Sigmoid colon (tissue), 7 donors: ENCODE data around the gene FAM200B. TPM values are rescaled to one million over a fixed set of nuclear protein-coding genes. Genes with fewer than 3 reads are reported as not detected.

Experiments
- DNase-seq: peaks from one replicate; pipeline ENCODE4 v3.0.0-alpha.2; 2019
- H3K27ac ChIP-seq, 4 donors: fragments of 200-600 bp; sonication (generic); one replicate each; pipeline ENCODE4 v1.5.1; 2016 to 2019; ENCODE audit warnings: mild to moderate bottlenecking in 1 of 4
- H3K27me3 ChIP-seq, 3 donors: fragments of 200-600 bp; sonication (generic); one replicate each; pipeline ENCODE4 v1.5.1; 2019; ENCODE audit warnings: mild to moderate bottlenecking in 1 of 3
- H3K36me3 ChIP-seq, 4 donors: fragments of 200-600 bp; sonication (generic); one replicate each; pipeline ENCODE4 v1.5.1; 2016 to 2019
- H3K4me1 ChIP-seq, 4 donors: fragments of 200-600 bp; sonication (generic); one replicate each; pipeline ENCODE4 v1.5.1; 2017 to 2019
- H3K4me3 ChIP-seq, 4 donors: fragments of 200-600 bp; sonication (generic); one replicate each; pipeline ENCODE4 v1.5.1; 2017 to 2019; ENCODE audit warnings: mild to moderate bottlenecking in 2 of 4, moderate library complexity in 1 of 4
- H3K9me3 ChIP-seq, 4 donors: fragments of 200-600 bp in 3 of 4; sonication (generic) in 3 of 4; one replicate each; pipeline versions ENCODE4 v1.5.1 to v1.6.1; 2013 to 2019
- EP300 ChIP-seq, 4 donors: sonication (generic); formaldehyde crosslinking; IDR thresholded peaks; one replicate each; pipeline ENCODE4 v1.6.1; 2017; ENCODE audit warnings: antibody characterized with exemption in 4 of 4
- POLR2A ChIP-seq, 2 donors: fragments of 450-650 bp; IDR thresholded peaks; one replicate each; pipeline ENCODE4 v1.6.1; 2016; ENCODE audit warnings: antibody characterized with exemption in 2 of 2, mild to moderate bottlenecking in 2 of 2, moderate library complexity in 2 of 2
- POLR2AphosphoS5 ChIP-seq, 4 donors: sonication (generic); formaldehyde crosslinking; IDR thresholded peaks; one replicate each; pipeline ENCODE4 v1.6.1; 2017; ENCODE audit warnings: antibody characterized with exemption in 4 of 4
- WGBS, 2 donors: extraction: QIAGEN DNeasy Blood & Tissue Kit; methylation state at CpG; one replicate each; pipeline ENCODE4 v1.1.7; 2013; 5-methylcytosine and 5-hydroxymethylcytosine counted together
- intact Hi-C: fragments of 100-400 bp; cut with DNase I; formaldehyde crosslinking; loops from one replicate; pipeline ENCODE4 v1.15.1; 2023
- polyA plus RNA-seq, 3 donors: library from polyadenylated mRNA; stranded (reverse); fragments of 200-250 nt; gene quantifications; one replicate each; pipeline ENCODE4 v1.2.3, GENCODE V29; 2013
- total RNA-seq, 4 donors: library from RNA; depleted of rRNA; stranded (reverse); fragments of >200 nt; gene quantifications; one replicate each; pipeline ENCODE4 v1.1.0, GENCODE V29; 2016
- TF ChIP-seq, protein P1 (sequence below), 4 experiments: fragments of 450-650 bp in 3 of 4; fragments of 200-600 bp in 1 of 4; IDR thresholded peaks; one replicate each; pipeline ENCODE4 v1.5.1; 2016 to 2019; ENCODE audit warnings: antibody characterized with exemption in 4 of 4, mild to moderate bottlenecking in 3 of 4, moderate library complexity in 2 of 4
- donor health status: healthy with polysubstance abuse.
- donor health status: Bipolar disorder and iron deficiency.
- donor health status: healthy.

Gene FAM200B
- total and polyA plus RNA-seq, 7 donors: 36.4 to 105 (median 87.9) TPM

- 64 to 77% methylated on average over 2 of the region's 2 CpGs for WGBS, 2 donors
- Histone ChIP-seq H3K4me1 (peaks cover 0 to 28% (median 19%) of the 10 kb centered on the region in 4 donors), H3K9me3 (no peaks in the 10 kb centered on the region), H3K36me3 (peaks cover 0 to 32% (median 3%) of the 10 kb centered on the region in 4 donors), H3K4me3 (peak overlapping the region in 1 of 4 donors; percentile 81), H3K27ac (peak overlapping the region in 1 of 4 donors; percentile 89), H3K27me3 (no peaks in the 10 kb centered on the region)
- intact Hi-C loops: loop anchor here (2.0 kb wide), 1 partner anchor 28 kb away; the partner anchor contains the start of gene FBXL5
- TF ChIP-seq POLR2A (IDR thresholded peaks at IDR 0.05): no peak
- TF ChIP-seq, protein P1, sequence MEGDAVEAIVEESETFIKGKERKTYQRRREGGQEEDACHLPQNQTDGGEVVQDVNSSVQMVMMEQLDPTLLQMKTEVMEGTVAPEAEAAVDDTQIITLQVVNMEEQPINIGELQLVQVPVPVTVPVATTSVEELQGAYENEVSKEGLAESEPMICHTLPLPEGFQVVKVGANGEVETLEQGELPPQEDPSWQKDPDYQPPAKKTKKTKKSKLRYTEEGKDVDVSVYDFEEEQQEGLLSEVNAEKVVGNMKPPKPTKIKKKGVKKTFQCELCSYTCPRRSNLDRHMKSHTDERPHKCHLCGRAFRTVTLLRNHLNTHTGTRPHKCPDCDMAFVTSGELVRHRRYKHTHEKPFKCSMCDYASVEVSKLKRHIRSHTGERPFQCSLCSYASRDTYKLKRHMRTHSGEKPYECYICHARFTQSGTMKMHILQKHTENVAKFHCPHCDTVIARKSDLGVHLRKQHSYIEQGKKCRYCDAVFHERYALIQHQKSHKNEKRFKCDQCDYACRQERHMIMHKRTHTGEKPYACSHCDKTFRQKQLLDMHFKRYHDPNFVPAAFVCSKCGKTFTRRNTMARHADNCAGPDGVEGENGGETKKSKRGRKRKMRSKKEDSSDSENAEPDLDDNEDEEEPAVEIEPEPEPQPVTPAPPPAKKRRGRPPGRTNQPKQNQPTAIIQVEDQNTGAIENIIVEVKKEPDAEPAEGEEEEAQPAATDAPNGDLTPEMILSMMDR (IDR thresholded peaks at IDR 0.05): no peak
- no peak for TF ChIP-seq POLR2AphosphoS5 (IDR thresholded peaks at IDR 0.05)
- TF ChIP-seq EP300 (IDR thresholded peaks at IDR 0.05): no peak
- DNase-seq: no peak
Observed at GRCh38 chr4:15683143-15683495, 1.5 kb downstream of the FAM200B start.

DNA sequence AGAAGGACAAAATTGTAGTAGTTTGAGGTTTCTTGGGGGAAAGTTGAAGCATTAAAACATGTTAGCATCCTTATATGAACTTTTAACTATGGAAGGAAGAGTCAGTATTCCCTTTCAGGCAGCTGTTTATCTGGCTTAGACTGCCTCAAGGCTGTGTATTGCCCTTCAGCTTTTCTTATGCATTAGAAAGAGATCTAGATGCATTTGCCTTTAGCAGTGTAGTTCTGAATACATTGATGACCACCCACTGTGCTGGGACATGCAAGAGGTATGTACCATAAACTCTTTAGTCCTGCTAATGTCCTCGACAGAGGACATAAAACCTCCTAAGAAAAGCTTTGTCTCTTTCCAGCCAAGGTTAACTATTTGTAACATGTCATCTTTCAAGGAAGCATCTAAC lies 2.9 kb downstream of the FAM200B start:
- Histone ChIP-seq H3K27ac (no peak overlapping the region), H3K27me3 (no peaks in the 10 kb centered on the region), H3K36me3 (peaks cover 0 to 39% (median 3%) of the 10 kb centered on the region in 4 donors), H3K4me1 (peaks cover 0 to 28% (median 19%) of the 10 kb centered on the region in 4 donors), H3K4me3 (no peak overlapping the region), H3K9me3 (no peaks in the 10 kb centered on the region)
- TF ChIP-seq EP300 (IDR thresholded peaks at IDR 0.05): no peak
- no peak for TF ChIP-seq POLR2A (IDR thresholded peaks at IDR 0.05)
- no peak for TF ChIP-seq POLR2AphosphoS5 (IDR thresholded peaks at IDR 0.05)
- TF ChIP-seq, protein P1 (IDR thresholded peaks at IDR 0.05): no peak
- DNase-seq: no peak
- intact Hi-C loops: no loop called here
- WGBS, 2 donors: 84 to 95% methylated on average over 1 of the region's 1 CpG

GRCh38 chr4:15688051-15688450 lies 6.4 kb downstream of the FAM200B start:
- TF ChIP-seq POLR2AphosphoS5 (IDR thresholded peaks at IDR 0.05) (no peak), EP300 (IDR thresholded peaks at IDR 0.05) (no peak), POLR2A (IDR thresholded peaks at IDR 0.05) (no peak)
- TF ChIP-seq, protein P1 (IDR thresholded peaks at IDR 0.05): no peak
- DNase-seq: no peak
- peaks cover 0 to 39% (median 3%) of the 10 kb centered on the region in 4 donors for H3K36me3 ChIP-seq
- H3K9me3 ChIP-seq: no peaks in the 10 kb centered on the region
- H3K27me3 ChIP-seq: no peaks in the 10 kb centered on the region
- no peak overlapping the region for H3K27ac ChIP-seq
- H3K4me3 ChIP-seq: no peak overlapping the region
- H3K4me1 ChIP-seq: peaks cover 0 to 27% (median 14%) of the 10 kb centered on the region in 4 donors
- intact Hi-C loops: no loop called here
- WGBS, 2 donors: 87 to 90% methylated on average over 5 of the region's 5 CpGs

DNA sequence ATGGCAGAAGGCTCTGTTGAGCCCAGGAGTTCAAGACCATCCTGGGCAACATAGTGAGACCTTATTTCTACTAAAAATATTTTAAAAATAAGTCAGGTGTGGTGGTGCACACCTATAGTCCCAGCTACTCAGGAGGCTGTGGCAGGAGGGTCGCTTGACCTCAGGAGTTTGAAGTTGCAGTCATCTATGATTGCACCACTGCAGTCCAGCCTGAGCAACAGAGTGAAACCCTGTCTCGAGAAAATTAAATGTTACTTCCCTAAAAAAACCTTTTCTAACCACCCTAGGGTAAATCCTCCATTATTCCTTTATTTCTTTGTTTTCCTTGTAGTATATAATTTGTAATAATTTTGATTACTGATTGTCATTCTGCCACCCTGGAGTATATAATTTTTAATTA lies 7.9 kb downstream of the FAM200B start:
- Histone ChIP-seq H3K27me3 (no peaks in the 10 kb centered on the region), H3K4me1 (peaks cover 0 to 14% (median 7%) of the 10 kb centered on the region in 4 donors), H3K27ac (peak overlapping the region in 1 of 4 donors; percentile 15), H3K9me3 (no peaks in the 10 kb centered on the region), H3K4me3 (no peak overlapping the region), H3K36me3 (peaks cover 0 to 37% (median 3%) of the 10 kb centered on the region in 4 donors)
- intact Hi-C loops: no loop called here
- TF ChIP-seq, protein P1 (IDR thresholded peaks at IDR 0.05): no peak
- TF ChIP-seq EP300 (IDR thresholded peaks at IDR 0.05): no peak
- no peak for TF ChIP-seq POLR2AphosphoS5 (IDR thresholded peaks at IDR 0.05)
- TF ChIP-seq POLR2A (IDR thresholded peaks at IDR 0.05): no peak
- WGBS, 2 donors: 85 to 93% methylated on average over 2 of the region's 2 CpGs
- no peak for DNase-seq
